PFSK-1 (cell line): ENCODE measurements around the gene ATP10A.

Source experiments
- FOXP2 ChIP-seq: optimal IDR thresholded peaks from 2 replicates; pipeline ENCODE3; 2011; ENCODE audit warnings: borderline replicate concordance, control low read depth, inconsistent platforms; ENCODE audit not compliant: insufficient read depth; ENCODE audit errors: extremely low read length, extremely low read depth
- POLR2AphosphoS5 ChIP-seq: IDR thresholded peaks from 2 replicates; pipeline ENCODE4 v1.6.1; 2012; ENCODE audit warnings: low read depth, mild to moderate bottlenecking, control low read depth, low read length, moderate library complexity
- SIN3A ChIP-seq: IDR thresholded peaks from 2 replicates; pipeline ENCODE4 v1.6.1; 2012; ENCODE audit warnings: mild to moderate bottlenecking, low read length, moderate library complexity, borderline replicate concordance; ENCODE audit not compliant: insufficient read depth
- TAF1 ChIP-seq: IDR thresholded peaks from 2 replicates; pipeline ENCODE4 v1.6.1; 2012; ENCODE audit warnings: low read length, control low read depth, borderline replicate concordance; ENCODE audit not compliant: insufficient read depth
- TF ChIP-seq, protein P1 (sequence below), 2 experiments: IDR thresholded peaks; 2 replicates each; pipeline versions ENCODE4 v1.6.1 to v1.8.0; 2011 to 2012; ENCODE audit warnings: low read depth in 2 of 2, low read length in 2 of 2, control low read depth in 1 of 2, inconsistent platforms in 1 of 2, mild to moderate bottlenecking in 1 of 2, moderate library complexity in 1 of 2; ENCODE audit not compliant: insufficient read depth in 1 of 2

Gene ATP10A

DNA sequence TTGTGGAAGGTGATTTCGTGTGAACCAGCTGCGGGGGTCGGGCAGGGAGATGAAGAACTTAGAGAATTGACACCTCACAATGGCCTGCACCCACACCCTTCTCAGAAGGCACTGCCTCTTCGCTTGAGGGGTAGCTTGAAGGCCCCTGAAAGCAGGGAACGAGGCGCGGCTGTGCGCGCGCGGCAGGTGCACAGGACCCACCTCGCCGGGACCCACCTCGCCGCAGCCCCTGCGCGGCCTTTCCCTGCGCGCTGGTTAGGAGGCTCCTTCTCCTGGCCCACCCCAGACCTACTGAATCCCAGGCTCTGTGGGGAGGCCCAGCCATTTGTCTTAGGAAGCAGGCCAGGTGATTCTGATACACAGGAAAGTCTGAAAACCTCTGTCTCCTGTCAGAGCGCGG is 46.2 kb upstream of the ATP10A start:
- TF ChIP-seq FOXP2: no peak
- no peak for TF ChIP-seq POLR2AphosphoS5
- no peak for TF ChIP-seq TAF1
- TF ChIP-seq, protein P1, sequence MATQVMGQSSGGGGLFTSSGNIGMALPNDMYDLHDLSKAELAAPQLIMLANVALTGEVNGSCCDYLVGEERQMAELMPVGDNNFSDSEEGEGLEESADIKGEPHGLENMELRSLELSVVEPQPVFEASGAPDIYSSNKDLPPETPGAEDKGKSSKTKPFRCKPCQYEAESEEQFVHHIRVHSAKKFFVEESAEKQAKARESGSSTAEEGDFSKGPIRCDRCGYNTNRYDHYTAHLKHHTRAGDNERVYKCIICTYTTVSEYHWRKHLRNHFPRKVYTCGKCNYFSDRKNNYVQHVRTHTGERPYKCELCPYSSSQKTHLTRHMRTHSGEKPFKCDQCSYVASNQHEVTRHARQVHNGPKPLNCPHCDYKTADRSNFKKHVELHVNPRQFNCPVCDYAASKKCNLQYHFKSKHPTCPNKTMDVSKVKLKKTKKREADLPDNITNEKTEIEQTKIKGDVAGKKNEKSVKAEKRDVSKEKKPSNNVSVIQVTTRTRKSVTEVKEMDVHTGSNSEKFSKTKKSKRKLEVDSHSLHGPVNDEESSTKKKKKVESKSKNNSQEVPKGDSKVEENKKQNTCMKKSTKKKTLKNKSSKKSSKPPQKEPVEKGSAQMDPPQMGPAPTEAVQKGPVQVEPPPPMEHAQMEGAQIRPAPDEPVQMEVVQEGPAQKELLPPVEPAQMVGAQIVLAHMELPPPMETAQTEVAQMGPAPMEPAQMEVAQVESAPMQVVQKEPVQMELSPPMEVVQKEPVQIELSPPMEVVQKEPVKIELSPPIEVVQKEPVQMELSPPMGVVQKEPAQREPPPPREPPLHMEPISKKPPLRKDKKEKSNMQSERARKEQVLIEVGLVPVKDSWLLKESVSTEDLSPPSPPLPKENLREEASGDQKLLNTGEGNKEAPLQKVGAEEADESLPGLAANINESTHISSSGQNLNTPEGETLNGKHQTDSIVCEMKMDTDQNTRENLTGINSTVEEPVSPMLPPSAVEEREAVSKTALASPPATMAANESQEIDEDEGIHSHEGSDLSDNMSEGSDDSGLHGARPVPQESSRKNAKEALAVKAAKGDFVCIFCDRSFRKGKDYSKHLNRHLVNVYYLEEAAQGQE (IDR thresholded peaks at IDR 0.05; ENCODE audit: insufficient read depth in 1 of 2, low read depth in 2 of 2, low read length in 2 of 2): no peak
- no peak for TF ChIP-seq SIN3A

DNA sequence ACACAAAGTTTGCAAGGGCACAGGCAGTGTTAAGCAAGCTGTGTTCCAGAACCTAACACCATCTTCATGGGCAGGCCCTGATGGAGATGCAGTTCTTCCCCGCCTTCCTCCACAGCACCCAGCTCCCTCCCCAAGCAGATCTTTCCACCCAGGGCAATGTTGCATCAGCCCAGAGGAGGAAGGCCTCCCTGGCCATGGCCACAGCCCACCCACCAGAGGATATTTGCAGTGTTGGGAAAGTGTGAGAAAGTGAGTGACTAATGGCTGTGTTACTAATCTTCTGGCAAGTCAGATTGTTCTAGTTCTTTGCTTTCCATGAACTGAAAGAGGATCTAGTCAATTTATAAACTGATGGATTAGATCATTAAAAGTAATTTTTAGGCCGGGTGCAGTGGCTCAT is 42.0 kb upstream of the ATP10A start:
- TF ChIP-seq SIN3A (no peak), TAF1 (no peak), POLR2AphosphoS5 (no peak), FOXP2 (no peak)
- TF ChIP-seq, protein P1 (IDR thresholded peaks at IDR 0.05; ENCODE audit: insufficient read depth in 1 of 2, low read depth in 2 of 2, low read length in 2 of 2): no peak

DNA sequence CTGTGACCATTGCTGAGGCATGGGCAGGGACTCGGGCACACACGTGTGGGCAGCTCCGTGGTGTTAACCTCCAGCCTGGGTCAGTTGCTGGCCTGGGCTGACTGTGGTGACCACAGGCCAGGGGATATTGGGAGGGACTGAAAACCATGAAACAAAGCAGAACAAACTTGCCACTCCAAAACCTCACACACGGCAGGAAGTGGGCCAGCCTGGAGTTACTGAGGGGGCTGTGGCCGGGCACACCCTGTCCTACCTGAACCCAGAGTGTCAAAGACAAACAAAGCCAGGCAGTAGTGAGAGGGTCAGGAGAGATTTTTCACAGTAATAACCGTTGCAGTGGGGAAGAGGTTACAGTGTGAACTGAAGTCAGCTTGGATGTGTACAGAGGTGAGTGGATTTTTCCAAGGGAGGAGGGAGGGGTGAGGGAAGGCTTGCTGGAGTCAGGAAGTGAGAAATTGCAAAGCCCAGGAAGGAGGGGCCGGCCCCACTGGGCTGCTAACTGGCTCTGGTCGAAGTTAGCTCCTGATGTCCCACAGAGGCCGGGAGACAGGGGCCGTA is 40.0 kb upstream of the ATP10A start:
- TF ChIP-seq TAF1 (no peak), SIN3A (no peak), FOXP2 (no peak), POLR2AphosphoS5 (no peak)
- TF ChIP-seq, protein P1 (IDR thresholded peaks at IDR 0.05; ENCODE audit: insufficient read depth in 1 of 2, low read depth in 2 of 2, low read length in 2 of 2): no peak

DNA sequence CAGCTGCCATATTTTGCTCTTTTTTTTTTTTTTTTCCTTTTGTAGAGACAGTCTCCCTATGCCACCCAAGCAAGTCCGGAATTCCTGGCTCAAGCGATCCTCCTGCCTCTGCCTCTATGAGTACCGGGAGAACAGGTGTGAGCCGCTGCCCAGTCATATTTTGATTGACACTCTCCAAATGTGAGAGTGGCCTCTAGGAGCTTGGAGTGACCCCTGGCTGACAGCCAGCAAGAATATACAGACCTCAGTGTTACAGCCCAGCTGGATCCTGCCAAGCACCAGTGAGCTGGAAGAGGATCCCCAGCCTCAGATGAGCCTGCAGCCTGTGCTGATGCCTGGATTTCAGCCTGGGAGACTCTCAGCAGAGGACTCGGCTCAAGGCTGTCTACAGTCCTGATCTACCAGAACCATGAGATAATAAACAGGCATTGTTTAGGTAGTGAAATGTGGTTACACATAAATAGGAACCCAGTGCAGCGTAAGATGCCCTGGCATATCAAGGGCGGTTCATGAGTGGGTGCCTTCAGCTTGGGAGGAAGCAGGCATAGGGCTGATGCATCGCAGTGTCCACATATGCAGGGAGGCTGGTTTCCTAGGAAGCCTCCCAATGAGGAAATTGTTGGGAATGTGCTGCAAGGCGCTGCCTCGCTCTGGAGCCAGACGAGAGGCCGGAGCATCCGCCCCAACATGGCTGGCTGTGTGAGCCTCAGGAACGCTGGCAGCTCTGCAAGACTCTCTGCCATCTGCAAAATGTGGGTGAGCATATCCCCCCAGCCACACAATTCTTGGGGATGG is 38.9 kb upstream of the ATP10A start:
- TF ChIP-seq FOXP2: no peak
- TF ChIP-seq POLR2AphosphoS5: no peak
- TF ChIP-seq, protein P1 (IDR thresholded peaks at IDR 0.05; ENCODE audit: insufficient read depth in 1 of 2, low read depth in 2 of 2, low read length in 2 of 2): no peak

DNA sequence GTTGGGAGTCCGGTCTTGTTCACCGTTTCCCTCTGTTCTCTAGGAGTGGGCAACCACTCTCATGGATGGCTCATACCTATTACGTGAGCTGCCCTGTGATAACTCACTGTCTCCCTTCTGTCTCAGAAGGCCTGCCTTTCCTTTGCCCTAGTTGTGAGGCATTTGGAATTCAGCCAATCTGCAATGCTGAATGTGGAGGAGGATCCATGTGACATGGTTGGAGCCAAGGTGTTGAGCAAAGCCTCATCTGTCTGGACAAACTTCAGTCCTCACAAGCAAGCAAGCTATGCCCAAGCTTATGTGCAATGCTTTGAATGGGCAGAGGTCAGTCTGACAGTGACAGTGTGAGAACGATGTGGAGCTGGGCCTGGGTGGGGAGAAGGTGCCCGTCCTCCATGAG is 37.8 kb upstream of the ATP10A start:
- TF ChIP-seq FOXP2 (no peak), SIN3A (no peak), POLR2AphosphoS5 (no peak), TAF1 (no peak)
- TF ChIP-seq, protein P1 (IDR thresholded peaks at IDR 0.05; ENCODE audit: insufficient read depth in 1 of 2, low read depth in 2 of 2, low read length in 2 of 2): no peak
